ENCODE data around the gene AGFG1.

AGFG1 gene

DNA sequence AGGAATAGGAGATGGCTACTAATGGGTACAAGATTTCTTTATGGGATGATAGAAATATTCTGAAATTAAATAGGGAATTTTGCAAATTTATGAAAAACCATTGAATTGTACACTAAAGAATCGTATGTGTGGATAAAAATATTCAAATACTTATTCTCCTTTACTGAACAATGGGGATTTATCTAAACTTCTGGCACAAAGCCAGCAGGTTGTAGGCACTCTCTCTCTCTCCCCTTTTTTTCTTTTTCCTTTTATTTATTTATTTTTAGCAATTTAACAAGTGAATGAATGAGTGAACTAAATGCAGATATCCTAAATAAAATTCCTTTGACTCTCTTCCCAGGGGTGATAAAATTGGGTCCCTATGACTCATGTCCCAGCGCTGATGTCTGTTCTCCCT, 104.9 kb downstream of the AGFG1 start:
- TF ChIP-seq FOXP2 (optimal IDR thresholded peaks at IDR 0.05; ENCODE audit: borderline replicate concordance, extremely low read depth, extremely low read length, insufficient read depth): no peak
- TF ChIP-seq, protein P1, sequence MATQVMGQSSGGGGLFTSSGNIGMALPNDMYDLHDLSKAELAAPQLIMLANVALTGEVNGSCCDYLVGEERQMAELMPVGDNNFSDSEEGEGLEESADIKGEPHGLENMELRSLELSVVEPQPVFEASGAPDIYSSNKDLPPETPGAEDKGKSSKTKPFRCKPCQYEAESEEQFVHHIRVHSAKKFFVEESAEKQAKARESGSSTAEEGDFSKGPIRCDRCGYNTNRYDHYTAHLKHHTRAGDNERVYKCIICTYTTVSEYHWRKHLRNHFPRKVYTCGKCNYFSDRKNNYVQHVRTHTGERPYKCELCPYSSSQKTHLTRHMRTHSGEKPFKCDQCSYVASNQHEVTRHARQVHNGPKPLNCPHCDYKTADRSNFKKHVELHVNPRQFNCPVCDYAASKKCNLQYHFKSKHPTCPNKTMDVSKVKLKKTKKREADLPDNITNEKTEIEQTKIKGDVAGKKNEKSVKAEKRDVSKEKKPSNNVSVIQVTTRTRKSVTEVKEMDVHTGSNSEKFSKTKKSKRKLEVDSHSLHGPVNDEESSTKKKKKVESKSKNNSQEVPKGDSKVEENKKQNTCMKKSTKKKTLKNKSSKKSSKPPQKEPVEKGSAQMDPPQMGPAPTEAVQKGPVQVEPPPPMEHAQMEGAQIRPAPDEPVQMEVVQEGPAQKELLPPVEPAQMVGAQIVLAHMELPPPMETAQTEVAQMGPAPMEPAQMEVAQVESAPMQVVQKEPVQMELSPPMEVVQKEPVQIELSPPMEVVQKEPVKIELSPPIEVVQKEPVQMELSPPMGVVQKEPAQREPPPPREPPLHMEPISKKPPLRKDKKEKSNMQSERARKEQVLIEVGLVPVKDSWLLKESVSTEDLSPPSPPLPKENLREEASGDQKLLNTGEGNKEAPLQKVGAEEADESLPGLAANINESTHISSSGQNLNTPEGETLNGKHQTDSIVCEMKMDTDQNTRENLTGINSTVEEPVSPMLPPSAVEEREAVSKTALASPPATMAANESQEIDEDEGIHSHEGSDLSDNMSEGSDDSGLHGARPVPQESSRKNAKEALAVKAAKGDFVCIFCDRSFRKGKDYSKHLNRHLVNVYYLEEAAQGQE (IDR thresholded peaks at IDR 0.05; ENCODE audit: insufficient read depth in 1 of 2, low read depth in 2 of 2, low read length in 2 of 2): no peak
- TF ChIP-seq POLR2AphosphoS5 (IDR thresholded peaks at IDR 0.05; ENCODE audit: low read depth, low read length): no peak
- no peak for TF ChIP-seq TAF1 (IDR thresholded peaks at IDR 0.05; ENCODE audit: borderline replicate concordance, insufficient read depth, low read length)
- TF ChIP-seq SIN3A (IDR thresholded peaks at IDR 0.05; ENCODE audit: borderline replicate concordance, insufficient read depth, low read length): no peak

DNA sequence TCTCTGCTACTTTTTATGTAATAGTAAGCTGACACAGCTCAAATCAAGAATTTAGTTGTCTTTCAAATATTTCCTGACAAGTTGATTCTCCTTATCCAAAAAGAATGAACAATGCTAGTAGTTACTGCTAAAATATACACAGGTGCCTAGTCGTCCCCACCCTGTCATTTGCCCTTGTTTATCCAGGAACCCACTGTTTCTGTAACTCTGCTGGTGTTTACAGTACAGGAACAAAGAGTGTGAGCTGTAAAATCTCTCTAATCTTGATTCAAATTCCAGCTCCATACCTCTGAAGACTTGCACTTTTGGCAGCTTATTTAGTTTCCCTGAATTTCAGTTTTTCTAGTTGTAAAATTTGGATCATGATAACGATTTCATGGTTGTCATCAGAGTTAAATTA, 105.6 kb downstream of the AGFG1 start:
- TF ChIP-seq TAF1 (IDR thresholded peaks at IDR 0.05; ENCODE audit: borderline replicate concordance, insufficient read depth, low read length): no peak
- no peak for TF ChIP-seq POLR2AphosphoS5 (IDR thresholded peaks at IDR 0.05; ENCODE audit: low read depth, low read length)
- TF ChIP-seq FOXP2 (optimal IDR thresholded peaks at IDR 0.05; ENCODE audit: borderline replicate concordance, extremely low read depth, extremely low read length, insufficient read depth): no peak
- TF ChIP-seq, protein P1 (IDR thresholded peaks at IDR 0.05; ENCODE audit: insufficient read depth in 1 of 2, low read depth in 2 of 2, low read length in 2 of 2): no peak
- no peak for TF ChIP-seq SIN3A (IDR thresholded peaks at IDR 0.05; ENCODE audit: borderline replicate concordance, insufficient read depth, low read length)

DNA sequence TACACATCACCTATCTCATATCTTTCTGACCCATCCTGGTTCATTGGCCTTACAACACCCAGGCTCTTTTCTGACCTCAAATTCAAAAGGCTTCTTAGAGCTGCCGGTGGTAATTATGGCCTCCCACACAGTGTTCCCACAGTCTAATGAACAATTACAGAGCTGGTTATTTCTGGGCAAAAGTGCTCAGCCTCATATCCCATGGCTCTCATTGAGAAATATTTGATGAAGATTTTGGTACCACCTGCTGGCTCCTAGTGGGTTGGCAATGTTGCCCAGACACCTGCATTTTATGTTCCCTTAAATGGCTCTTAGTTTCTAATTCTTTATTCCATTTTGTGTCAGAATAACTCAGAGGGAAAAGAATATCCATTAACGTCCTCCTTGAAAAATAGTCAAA, 106.7 kb downstream of the AGFG1 start:
- TF ChIP-seq, protein P1 (IDR thresholded peaks at IDR 0.05; ENCODE audit: insufficient read depth in 1 of 2, low read depth in 2 of 2, low read length in 2 of 2): no peak
- TF ChIP-seq SIN3A (IDR thresholded peaks at IDR 0.05; ENCODE audit: borderline replicate concordance, insufficient read depth, low read length): no peak
- no peak for TF ChIP-seq POLR2AphosphoS5 (IDR thresholded peaks at IDR 0.05; ENCODE audit: low read depth, low read length)
- TF ChIP-seq TAF1 (IDR thresholded peaks at IDR 0.05; ENCODE audit: borderline replicate concordance, insufficient read depth, low read length): no peak
- no peak for TF ChIP-seq FOXP2 (optimal IDR thresholded peaks at IDR 0.05; ENCODE audit: borderline replicate concordance, extremely low read depth, extremely low read length, insufficient read depth)

DNA sequence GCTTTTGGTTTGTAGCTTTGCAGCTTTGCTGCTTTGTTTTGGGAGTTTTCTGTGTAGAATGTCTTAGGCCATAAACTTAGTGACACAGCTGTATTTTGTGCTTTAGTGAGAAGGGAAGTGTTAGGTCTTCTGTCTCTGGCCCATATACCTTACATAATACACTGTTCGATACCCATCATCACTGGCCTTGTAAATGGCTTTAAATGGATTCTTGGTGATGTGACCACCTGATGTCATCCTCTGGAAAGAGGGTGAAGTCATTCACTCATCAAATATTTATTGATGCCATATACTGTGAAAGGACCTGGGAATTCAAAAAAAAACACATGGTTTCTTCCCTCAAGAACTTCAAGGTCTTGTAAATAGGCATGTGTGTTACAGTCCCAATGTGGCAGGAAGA, 107.8 kb downstream of the AGFG1 start:
- TF ChIP-seq FOXP2 (optimal IDR thresholded peaks at IDR 0.05; ENCODE audit: borderline replicate concordance, extremely low read depth, extremely low read length, insufficient read depth) (no peak), SIN3A (IDR thresholded peaks at IDR 0.05; ENCODE audit: borderline replicate concordance, insufficient read depth, low read length) (no peak), POLR2AphosphoS5 (IDR thresholded peaks at IDR 0.05; ENCODE audit: low read depth, low read length) (no peak), TAF1 (IDR thresholded peaks at IDR 0.05; ENCODE audit: borderline replicate concordance, insufficient read depth, low read length) (no peak)
- TF ChIP-seq, protein P1 (IDR thresholded peaks at IDR 0.05; ENCODE audit: insufficient read depth in 1 of 2, low read depth in 2 of 2, low read length in 2 of 2): no peak

DNA sequence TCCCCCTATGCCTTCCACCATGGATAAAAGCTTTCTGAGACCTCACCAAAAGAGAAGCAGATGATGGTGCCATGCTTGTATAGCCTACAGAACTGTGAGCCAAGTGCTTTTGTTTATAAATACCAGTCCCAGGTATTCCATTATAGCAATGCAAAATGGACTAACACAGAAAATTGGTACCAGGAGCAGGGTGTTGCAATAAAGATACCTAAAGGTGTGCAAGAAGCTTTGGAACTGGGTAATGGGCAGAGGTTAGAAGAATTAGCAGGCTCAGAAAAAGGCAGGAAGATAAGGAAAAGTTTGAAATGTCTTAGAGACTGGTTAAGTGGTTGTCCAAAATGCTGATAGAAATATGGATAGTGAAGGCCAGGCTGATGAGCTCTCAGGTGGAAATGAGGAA, 110.4 kb downstream of the AGFG1 start:
- TF ChIP-seq TAF1 (IDR thresholded peaks at IDR 0.05; ENCODE audit: borderline replicate concordance, insufficient read depth, low read length): no peak
- TF ChIP-seq, protein P1 (IDR thresholded peaks at IDR 0.05; ENCODE audit: insufficient read depth in 1 of 2, low read depth in 2 of 2, low read length in 2 of 2): no peak
- TF ChIP-seq FOXP2 (optimal IDR thresholded peaks at IDR 0.05; ENCODE audit: borderline replicate concordance, extremely low read depth, extremely low read length, insufficient read depth): no peak
- TF ChIP-seq SIN3A (IDR thresholded peaks at IDR 0.05; ENCODE audit: borderline replicate concordance, insufficient read depth, low read length): no peak
- no peak for TF ChIP-seq POLR2AphosphoS5 (IDR thresholded peaks at IDR 0.05; ENCODE audit: low read depth, low read length)
